GM21381 (cell line): ENCODE results near the gene LRCH3.

Experiments used
- ATAC-seq: cut with Tn5 transposase; IDR thresholded peaks from one replicate; pipeline ENCODE4 v1.9.1; 2021; ENCODE audit warnings: mild to moderate bottlenecking, moderate library complexity; ENCODE audit not compliant: unreplicated experiment

LRCH3 gene

GRCh38 chr3:197791113-197791891, at the start of gene LRCH3:
LRCH3 (plus strand) TSS chr3:197791254; CDS start chr3:197791279, 25 bp downstream.
- ATAC-seq = peak; percentile 75

- ATAC-seq = no peak
Observed at GRCh38 chr3:197742787-197743186, 48.3 kb upstream of the LRCH3 start.

- no peak for ATAC-seq
Observed at GRCh38 chr3:197746209-197746608, 44.8 kb upstream of the LRCH3 start.

DNA sequence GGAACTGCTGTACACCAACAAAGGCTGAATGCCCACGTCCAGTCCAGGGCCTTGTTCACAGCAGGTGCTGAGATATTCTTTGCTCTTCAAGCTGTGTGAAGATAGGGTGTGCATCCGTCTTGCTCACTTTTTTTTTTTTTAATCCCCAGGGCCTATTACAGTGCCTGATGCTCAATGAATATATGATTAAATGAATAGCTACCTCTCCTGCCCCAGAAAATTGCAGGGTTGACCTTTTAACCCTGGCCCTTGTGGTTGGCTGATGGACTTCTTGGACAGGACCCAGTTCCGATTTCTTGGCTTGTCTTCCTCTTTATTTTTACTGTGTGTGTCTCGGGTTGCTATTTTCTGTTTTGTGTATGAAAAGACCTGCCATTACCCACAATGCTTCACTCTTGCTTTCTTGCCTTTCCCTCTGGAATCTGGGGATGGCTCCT, 44.2 kb upstream of the LRCH3 start:
- ATAC-seq = no peak

- no peak for ATAC-seq
Observed at GRCh38 chr3:197748597-197749314, 42.3 kb upstream of the LRCH3 start.

GRCh38 chr3:197749315-197749600, 41.8 kb upstream of the LRCH3 start:
- peak; percentile 32 for ATAC-seq

GRCh38 chr3:197749601-197750395, 41.3 kb upstream of the LRCH3 start, which contains the start of gene FYTTD1:
FYTTD1 (plus strand) TSS chr3:197749883; CDS start chr3:197749972, 89 bp downstream.
- peak; percentile 78 for ATAC-seq

DNA sequence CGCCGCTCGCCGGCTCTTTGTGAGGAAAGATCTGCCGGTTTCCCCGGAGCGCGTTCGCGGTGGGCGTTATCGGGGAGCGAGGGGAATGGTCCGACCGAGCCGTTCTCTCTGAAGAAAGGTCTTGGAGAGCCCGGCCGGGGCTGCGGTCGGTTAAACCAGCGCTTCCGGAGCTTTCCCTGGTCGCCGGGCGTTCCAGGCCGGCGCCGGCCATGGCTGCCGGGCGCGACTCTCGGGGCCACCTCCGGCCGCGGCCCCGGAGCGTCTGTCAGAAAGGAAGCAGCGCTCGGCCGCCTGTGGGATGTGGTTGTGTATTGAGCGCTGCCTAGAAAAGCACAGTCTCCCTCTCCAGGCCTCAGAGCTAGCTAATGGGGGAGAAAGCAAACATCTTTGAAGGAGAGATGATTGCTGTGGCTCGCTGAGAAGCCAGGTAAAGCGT, 40.6 kb upstream of the LRCH3 start:
- peak; percentile 45 for ATAC-seq

GRCh38 chr3:197750858-197751737, 40.0 kb upstream of the LRCH3 start:
- ATAC-seq = no peak

- ATAC-seq = no peak
Observed at GRCh38 chr3:197752107-197752506, 38.9 kb upstream of the LRCH3 start.

- no peak for ATAC-seq
Observed at GRCh38 chr3:197753263-197753662, 37.8 kb upstream of the LRCH3 start.

DNA sequence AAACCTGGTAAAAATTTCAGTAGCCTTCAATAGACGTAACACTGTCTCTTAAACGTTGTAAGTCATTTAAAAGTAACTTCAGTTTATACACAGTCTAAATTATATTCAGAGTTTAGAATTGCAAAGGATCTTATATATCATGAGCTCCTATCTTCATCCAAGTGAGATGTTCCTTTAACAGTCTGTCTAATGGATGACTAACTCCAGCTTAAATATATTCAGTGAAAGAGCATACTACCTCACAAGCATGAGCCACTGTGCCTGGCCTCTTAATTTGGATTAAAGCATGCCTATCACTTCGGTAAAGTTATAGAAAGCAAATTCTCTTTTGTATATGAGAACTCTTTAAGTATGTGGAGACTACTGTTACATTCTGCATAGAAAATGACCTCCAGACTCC, 34.4 kb upstream of the LRCH3 start:
- no peak for ATAC-seq

GRCh38 chr3:197758512-197758911, 32.5 kb upstream of the LRCH3 start:
- ATAC-seq = no peak

- no peak for ATAC-seq
Observed at GRCh38 chr3:197761784-197762183, 29.3 kb upstream of the LRCH3 start.

DNA sequence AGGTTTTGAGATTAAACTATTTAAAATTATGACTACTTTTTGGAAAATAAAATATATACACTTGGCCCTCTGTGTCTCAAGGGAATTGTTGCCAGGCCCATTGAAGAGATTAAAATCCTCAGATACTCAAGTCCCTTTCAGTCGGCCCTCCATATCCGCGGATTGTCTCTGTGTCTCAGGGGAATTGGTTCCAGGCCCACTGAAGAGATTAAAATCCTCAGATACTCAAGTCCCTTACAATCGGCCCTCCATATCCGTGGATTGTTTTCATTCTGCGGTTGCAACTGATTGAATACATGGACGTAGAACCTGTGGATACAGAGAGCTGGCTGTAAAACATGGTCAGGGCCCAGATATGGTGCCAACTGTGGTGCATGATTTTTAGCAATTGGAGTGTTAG, 15.7 kb upstream of the LRCH3 start:
- ATAC-seq = no peak

- ATAC-seq = no peak
Observed at GRCh38 chr3:197782230-197782629, 8.8 kb upstream of the LRCH3 start.

- no peak for ATAC-seq
Observed at GRCh38 chr3:197784019-197784585, 7.0 kb upstream of the LRCH3 start.

- ATAC-seq = no peak
Observed at GRCh38 chr3:197787412-197787811, 3.6 kb upstream of the LRCH3 start.

GRCh38 chr3:197789309-197789708, 1.7 kb upstream of the LRCH3 start:
- ATAC-seq = no peak

GRCh38 chr3:197790033-197790432, 1.0 kb upstream of the LRCH3 start:
- no peak for ATAC-seq
